Measurements from ENCODE around the gene ITIH2.

The ITIH2 gene

DNA sequence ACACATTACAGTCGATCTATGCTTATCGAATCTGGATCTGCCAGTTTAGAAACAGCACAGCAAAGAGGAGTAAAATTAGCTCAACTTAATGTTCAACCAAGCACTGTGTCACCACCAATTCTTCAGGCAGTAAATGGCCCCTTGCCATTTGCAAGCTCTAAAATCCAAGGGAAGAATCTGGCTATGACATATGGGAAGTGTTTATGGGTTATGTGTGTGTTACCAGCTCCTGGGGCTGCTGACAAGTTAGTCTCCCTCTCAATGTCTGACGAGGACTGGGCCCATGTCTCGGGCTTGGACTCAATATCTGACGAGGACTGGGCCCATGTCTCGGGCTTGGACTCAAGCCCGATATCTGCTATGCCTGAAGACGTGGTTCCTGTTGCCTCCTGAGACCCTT lies 5.7 kb upstream of the ITIH2 start:
- no peaks in the 10 kb centered on the region for H3K4me1 ChIP-seq (ENCODE audit: insufficient read depth, insufficient read length)
- H3K9me3 ChIP-seq (ENCODE audit: insufficient read depth, low read length): peaks cover 4% of the 10 kb centered on the region; the same call in 1 of the 2 replicates
- no peak for DNase-seq (ENCODE audit: low read depth, low spot score)
- H3K36me3 ChIP-seq (ENCODE audit: insufficient read depth, insufficient read length, low read length): no peaks in the 10 kb centered on the region
- no peak overlapping the region for H3K4me3 ChIP-seq (ENCODE audit: insufficient read length, low read depth)
- H3K9ac ChIP-seq (ENCODE audit: insufficient read length, low read depth): no peak overlapping the region
- H3K27me3 ChIP-seq (ENCODE audit: insufficient read depth, insufficient read length): no peaks in the 10 kb centered on the region
- TF ChIP-seq YY1 (IDR thresholded peaks at IDR 0.05; ENCODE audit: insufficient read depth, insufficient read length) (no peak), SUZ12 (IDR thresholded peaks at IDR 0.05; ENCODE audit: extremely low read depth, insufficient read depth, insufficient read length) (no peak), ZNF274 (IDR thresholded peaks at IDR 0.05; ENCODE audit: low read depth, low read length) (no peak)

DNA sequence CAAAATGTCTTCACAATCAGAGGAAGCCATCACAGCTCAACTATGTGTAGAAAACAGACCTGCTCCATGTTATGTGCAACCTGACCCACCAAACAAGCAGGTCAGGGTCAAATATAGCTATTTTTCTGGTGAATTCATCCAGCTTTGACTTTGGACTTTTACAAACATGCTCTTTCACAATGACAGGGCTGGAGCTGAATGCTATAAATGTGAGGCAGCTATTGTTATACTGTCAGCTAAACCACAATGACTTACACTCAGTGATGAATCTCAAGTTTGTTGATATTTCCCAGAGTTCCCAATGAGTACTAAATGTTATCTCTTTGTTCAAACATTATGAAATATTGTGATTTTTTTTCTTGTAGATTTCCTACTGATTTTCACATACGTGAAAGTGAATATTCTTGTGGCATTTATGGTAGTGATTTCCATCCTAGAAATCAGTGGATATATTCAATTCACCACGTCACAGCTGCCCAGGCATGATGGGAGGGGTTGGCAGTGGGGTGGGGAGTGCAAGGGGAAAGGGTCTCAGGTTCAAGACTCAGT lies 2.5 kb upstream of the ITIH2 start:
- Histone ChIP-seq H3K27me3 (ENCODE audit: insufficient read depth, insufficient read length) (no peaks in the 10 kb centered on the region), H3K4me3 (ENCODE audit: insufficient read length, low read depth) (no peak overlapping the region), H3K4me1 (ENCODE audit: insufficient read depth, insufficient read length) (no peaks in the 10 kb centered on the region), H3K9ac (ENCODE audit: insufficient read length, low read depth) (no peak overlapping the region), H3K9me3 (ENCODE audit: insufficient read depth, low read length) (no peaks in the 10 kb centered on the region), H3K36me3 (ENCODE audit: insufficient read depth, insufficient read length, low read length) (no peaks in the 10 kb centered on the region)
- TF ChIP-seq SUZ12 (IDR thresholded peaks at IDR 0.05; ENCODE audit: extremely low read depth, insufficient read depth, insufficient read length): no peak
- no peak for TF ChIP-seq YY1 (IDR thresholded peaks at IDR 0.05; ENCODE audit: insufficient read depth, insufficient read length)
- TF ChIP-seq ZNF274 (IDR thresholded peaks at IDR 0.05; ENCODE audit: low read depth, low read length): no peak
- no peak for DNase-seq (ENCODE audit: low read depth, low spot score)

GRCh38 chr10:7701158-7701742 lies 1.9 kb upstream of the ITIH2 start:
- DNase-seq (ENCODE audit: low read depth, low spot score): no peak
- Histone ChIP-seq H3K4me1 (ENCODE audit: insufficient read depth, insufficient read length) (no peaks in the 10 kb centered on the region), H3K36me3 (ENCODE audit: insufficient read depth, insufficient read length, low read length) (no peaks in the 10 kb centered on the region), H3K4me3 (ENCODE audit: insufficient read length, low read depth) (no peak overlapping the region), H3K9me3 (ENCODE audit: insufficient read depth, low read length) (no peaks in the 10 kb centered on the region), H3K27me3 (ENCODE audit: insufficient read depth, insufficient read length) (no peaks in the 10 kb centered on the region), H3K9ac (ENCODE audit: insufficient read length, low read depth) (no peak overlapping the region)
- no peak for TF ChIP-seq YY1 (IDR thresholded peaks at IDR 0.05; ENCODE audit: insufficient read depth, insufficient read length)
- TF ChIP-seq ZNF274 (IDR thresholded peaks at IDR 0.05; ENCODE audit: low read depth, low read length): no peak
- no peak for TF ChIP-seq SUZ12 (IDR thresholded peaks at IDR 0.05; ENCODE audit: extremely low read depth, insufficient read depth, insufficient read length)

GRCh38 chr10:7702288-7702812 lies 766 bp upstream of the ITIH2 start:
- no peak overlapping the region for H3K4me3 ChIP-seq (ENCODE audit: insufficient read length, low read depth)
- H3K4me1 ChIP-seq (ENCODE audit: insufficient read depth, insufficient read length): no peaks in the 10 kb centered on the region
- H3K9me3 ChIP-seq (ENCODE audit: insufficient read depth, low read length): no peaks in the 10 kb centered on the region
- DNase-seq (ENCODE audit: low read depth, low spot score): no peak
- no peaks in the 10 kb centered on the region for H3K36me3 ChIP-seq (ENCODE audit: insufficient read depth, insufficient read length, low read length)
- no peak for TF ChIP-seq ZNF274 (IDR thresholded peaks at IDR 0.05; ENCODE audit: low read depth, low read length)
- TF ChIP-seq YY1 (IDR thresholded peaks at IDR 0.05; ENCODE audit: insufficient read depth, insufficient read length): no peak
- H3K9ac ChIP-seq (ENCODE audit: insufficient read length, low read depth): no peak overlapping the region
- no peaks in the 10 kb centered on the region for H3K27me3 ChIP-seq (ENCODE audit: insufficient read depth, insufficient read length)

- Histone ChIP-seq H3K4me1 (ENCODE audit: insufficient read depth, insufficient read length) (no peaks in the 10 kb centered on the region), H3K36me3 (ENCODE audit: insufficient read depth, insufficient read length, low read length) (no peaks in the 10 kb centered on the region), H3K9ac (ENCODE audit: insufficient read length, low read depth) (no peak overlapping the region), H3K27me3 (ENCODE audit: insufficient read depth, insufficient read length) (no peaks in the 10 kb centered on the region), H3K9me3 (ENCODE audit: insufficient read depth, low read length) (no peaks in the 10 kb centered on the region), H3K4me3 (ENCODE audit: insufficient read length, low read depth) (no peak overlapping the region)
- no peak for DNase-seq (ENCODE audit: low read depth, low spot score)
- TF ChIP-seq ZNF274 (IDR thresholded peaks at IDR 0.05; ENCODE audit: low read depth, low read length): no peak
- TF ChIP-seq YY1 (IDR thresholded peaks at IDR 0.05; ENCODE audit: insufficient read depth, insufficient read length): no peak
- no peak for TF ChIP-seq SUZ12 (IDR thresholded peaks at IDR 0.05; ENCODE audit: extremely low read depth, insufficient read depth, insufficient read length)
These were observed 1.2 kb downstream of the ITIH2 start for GRCh38 chr10:7704071-7705016.

- TF ChIP-seq SUZ12 (IDR thresholded peaks at IDR 0.05; ENCODE audit: extremely low read depth, insufficient read depth, insufficient read length) (no peak), YY1 (IDR thresholded peaks at IDR 0.05; ENCODE audit: insufficient read depth, insufficient read length) (no peak), ZNF274 (IDR thresholded peaks at IDR 0.05; ENCODE audit: low read depth, low read length) (no peak)
- no peak for DNase-seq (ENCODE audit: low read depth, low spot score)
These were observed 2.2 kb downstream of the ITIH2 start for GRCh38 chr10:7705341-7705740.

More at GRCh38 chr10:7705341-7705740, 2.2 kb downstream of the ITIH2 start:
- Histone ChIP-seq H3K27me3 (ENCODE audit: insufficient read depth, insufficient read length) (no peaks in the 10 kb centered on the region), H3K36me3 (ENCODE audit: insufficient read depth, insufficient read length, low read length) (no peaks in the 10 kb centered on the region), H3K9me3 (ENCODE audit: insufficient read depth, low read length) (no peaks in the 10 kb centered on the region), H3K4me1 (ENCODE audit: insufficient read depth, insufficient read length) (no peaks in the 10 kb centered on the region), H3K4me3 (ENCODE audit: insufficient read length, low read depth) (no peak overlapping the region), H3K9ac (ENCODE audit: insufficient read length, low read depth) (no peak overlapping the region)

Data from NT2/D1 (cell line).